SK-N-SH (cell line): ENCODE data around the gene GALNT13. TPM values are rescaled to one million over a fixed set of nuclear protein-coding genes. Genes with fewer than 3 reads are reported as not detected.

Experiments used
- CTCF ChIA-PET: fragments of 300-600, 350-600 bp; formaldehyde crosslinking; extraction: SDS; loops from one replicate; lab custom pipeline; 2021; lab: Yijun Ruan, JAX
- POLR2A ChIA-PET: fragments of 350-600 bp; sonication (Branson Sonifier 250); formaldehyde crosslinking; extraction: SDS; loops from one replicate; lab custom pipeline; 2020; ENCODE audit warnings: antibody characterized with exemption, inconsistent platforms; lab: Yijun Ruan, JAX
- DNase-seq: peaks from one replicate; pipeline ENCODE4 v3.0.0; 2012
- H2AFZ ChIP-seq: fragments of 200-600 bp; sonication (generic); 2 replicates; pipeline ENCODE4 v1.8.1; 2016; ENCODE audit warnings: antibody characterized with exemption, mild to moderate bottlenecking, low read depth
- H3F3A ChIP-seq: fragments of 200-600 bp; sonication (generic); replicated peaks from 2 replicates; pipeline ENCODE3; 2016; ENCODE audit warnings: antibody characterized with exemption, mild to moderate bottlenecking; ENCODE audit not compliant: insufficient read depth
- H3K27ac ChIP-seq, 2 experiments: fragments of 200-500 bp in 1 of 2; fragments of 200-600 bp in 1 of 2; sonication (Bioruptor generic) in 1 of 2; sonication (generic), shearing (Covaris generic) in 1 of 2; 2 replicates each; pipeline versions ENCODE4 v1.5.1 to v1.6.1; 2014 to 2016; ENCODE audit warnings: low read depth in 2 of 2, inconsistent platforms in 1 of 2, low read length in 1 of 2, mild to moderate bottlenecking in 1 of 2, mixed read lengths in 1 of 2
- H3K27me3 ChIP-seq: fragments of 200-600 bp; sonication (generic), shearing (Covaris generic); 2 replicates; pipeline ENCODE4 v1.6.1; 2016; ENCODE audit warnings: mixed run types; ENCODE audit not compliant: insufficient read depth
- H3K36me3 ChIP-seq, 2 experiments: fragments of 200-500 bp in 1 of 2; fragments of 200-600 bp in 1 of 2; sonication (Bioruptor generic) in 1 of 2; sonication (generic) in 1 of 2; replicated peaks in 1 of 2; 2 replicates each; pipeline versions ENCODE3 to v1.5.1; 2014 to 2016; ENCODE audit warnings: low read length in 1 of 2, mild to moderate bottlenecking in 1 of 2; ENCODE audit not compliant: insufficient read depth in 2 of 2, control insufficient read depth in 1 of 2
- H3K4me1 ChIP-seq, 2 experiments: fragments of 200-500 bp in 1 of 2; fragments of 200-600 bp in 1 of 2; sonication (Bioruptor generic) in 1 of 2; sonication (generic), shearing (Covaris generic) in 1 of 2; 2 replicates each; pipeline versions ENCODE4 v1.5.1 to v1.6.1; 2014 to 2016; ENCODE audit warnings: low read depth in 1 of 2, low read length in 1 of 2, mixed run types in 1 of 2; ENCODE audit not compliant: insufficient read depth in 2 of 2, control insufficient read depth in 1 of 2
- H3K4me2 ChIP-seq: fragments of 200-600 bp; sonication (generic), shearing (Covaris generic); 2 replicates; pipeline ENCODE4 v1.6.1; 2017; ENCODE audit warnings: mixed run types
- H3K4me3 ChIP-seq, 2 experiments: fragments of 200-500 bp in 1 of 2; fragments of 200-600 bp in 1 of 2; sonication (Bioruptor generic) in 1 of 2; sonication (generic), shearing (Covaris generic) in 1 of 2; 2 replicates each; pipeline versions ENCODE4 v1.5.1 to v1.8.1; 2014 to 2016; ENCODE audit warnings: low read depth in 2 of 2, inconsistent platforms in 1 of 2, low read length in 1 of 2, mild to moderate bottlenecking in 1 of 2, mixed read lengths in 1 of 2, moderate library complexity in 1 of 2
- H3K79me2 ChIP-seq: fragments of 200-600 bp; sonication (generic); 2 replicates; pipeline ENCODE4 v1.8.1; 2017; ENCODE audit warnings: mild to moderate bottlenecking; ENCODE audit not compliant: insufficient read depth
- H3K9ac ChIP-seq: fragments of 200-600 bp; sonication (generic); 2 replicates; pipeline ENCODE4 v1.6.1; 2017; ENCODE audit warnings: mixed run types
- H3K9me2 ChIP-seq: fragments of 200-600 bp; sonication (generic); 2 replicates; pipeline ENCODE4 v1.6.1; 2017; ENCODE audit warnings: mixed run types
- H3K9me3 ChIP-seq: fragments of 200-600 bp; sonication (generic); 2 replicates; pipeline ENCODE4 v1.6.1; 2017; ENCODE audit warnings: mixed run types, mild to moderate bottlenecking, moderate library complexity
- H4K20me1 ChIP-seq: fragments of 200-600 bp; sonication (generic); 2 replicates; pipeline ENCODE4 v1.6.1; 2017; ENCODE audit warnings: mild to moderate bottlenecking, mixed run types; ENCODE audit not compliant: insufficient read depth
- CHD2 ChIP-seq: fragments of 150-350 bp; IDR thresholded peaks from 2 replicates; pipeline ENCODE4 v1.6.1; 2018; ENCODE audit warnings: low read length; ENCODE audit not compliant: partially characterized antibody
- EZH2phosphoT487 ChIP-seq: fragments of 200-600 bp; sonication (generic); IDR thresholded peaks from 2 replicates; pipeline ENCODE4 v1.6.1; 2017; ENCODE audit warnings: low read depth, mixed run types, mild to moderate bottlenecking, antibody characterized with exemption, moderate library complexity, borderline replicate concordance
- FOSL2 ChIP-seq: IDR thresholded peaks from 2 replicates; pipeline ENCODE4 v1.4.0; 2012; ENCODE audit warnings: low read depth, mild to moderate bottlenecking, moderate library complexity, borderline replicate concordance
- GATA2 ChIP-seq: sonication (generic); formaldehyde crosslinking; IDR thresholded peaks from 2 replicates; pipeline ENCODE4 v1.5.0; 2020; ENCODE audit warnings: mild to moderate bottlenecking, missing genetic modification reagents
- MAX ChIP-seq: IDR thresholded peaks from 2 replicates; pipeline ENCODE4 v1.4.0; 2012; ENCODE audit warnings: low read depth
- NFIC ChIP-seq: IDR thresholded peaks from 2 replicates; pipeline ENCODE4 v1.4.0; 2012; ENCODE audit warnings: borderline replicate concordance
- NRF1 ChIP-seq: IDR thresholded peaks from 2 replicates; pipeline ENCODE4 v1.6.1; 2012; ENCODE audit warnings: low read depth, mild to moderate bottlenecking, low read length
- POLR2AphosphoS5 ChIP-seq: IDR thresholded peaks from 2 replicates; pipeline ENCODE4 v1.6.1; 2012; ENCODE audit warnings: low read depth, low read length
- RAD21 ChIP-seq: IDR thresholded peaks from 2 replicates; pipeline ENCODE4 v1.6.1; 2012; ENCODE audit warnings: mild to moderate bottlenecking, low read length
- RCOR1 ChIP-seq: fragments of 150-350 bp; IDR thresholded peaks from 2 replicates; pipeline ENCODE4 v1.6.1; 2017; ENCODE audit warnings: antibody characterized with exemption, low read length
- RFX5 ChIP-seq: IDR thresholded peaks from 2 replicates; pipeline ENCODE4 v1.6.1; 2012; ENCODE audit warnings: mild to moderate bottlenecking, improper control_type of control experiment, low read length
- TEAD4 ChIP-seq: IDR thresholded peaks from 2 replicates; pipeline ENCODE4 v1.4.0; 2012; ENCODE audit warnings: mild to moderate bottlenecking, borderline replicate concordance; ENCODE audit not compliant: insufficient read depth
- USF2 ChIP-seq: fragments of 150-350 bp; IDR thresholded peaks from 2 replicates; pipeline ENCODE4 v1.6.1; 2017; ENCODE audit warnings: antibody characterized with exemption, low read length, low read depth, borderline replicate concordance
- ZBTB33 ChIP-seq: IDR thresholded peaks from 2 replicates; pipeline ENCODE4 v1.4.0; 2012; ENCODE audit warnings: low read depth, borderline replicate concordance
- WGBS: methylation state at CpG from one replicate; pipeline ENCODE4 v1.1.6; 2017; ENCODE audit warnings: low lambda C conversion rate; 5-methylcytosine and 5-hydroxymethylcytosine counted together
- polyA plus RNA-seq, 3 experiments: library from polyadenylated mRNA; depleted of rRNA; stranded (reverse); fragments of >200 nt; gene quantifications; 2 replicates each; pipeline ENCODE4 v1.2.3, GENCODE V29; 2012

The GALNT13 gene
- polyA plus RNA-seq, 1 of the 3 experiments (the other 2 are of a cell fraction) = 0.33 TPM

- TF ChIP-seq FOSL2 = no peak
- TF ChIP-seq, all 33 proteins: peak for 0
Observed at GRCh38 chr2:154182008-154182407, 310.3 kb downstream of the GALNT13 start (continued).

- Histone ChIP-seq H3F3A (no peaks in the 10 kb centered on the region), H3K27ac (peak overlapping the region in 1 of 2 experiments; percentile 22; a peak in 2 of 4 replicates), H3K9ac (no peak overlapping the region), H3K4me2 (no peak overlapping the region), H3K36me3 (no peaks in the 10 kb centered on the region), H3K9me2 (no peaks in the 10 kb centered on the region)
- DNase-seq = no peak
- TF ChIP-seq NRF1 = no peak
- TF ChIP-seq MAX = no peak
- TF ChIP-seq ZBTB33 = no peak
- TF ChIP-seq TEAD4 = no peak
- TF ChIP-seq CHD2 = no peak
- TF ChIP-seq RAD21 = no peak
- no peak for TF ChIP-seq EZH2phosphoT487
- TF ChIP-seq RFX5 = no peak
- no peak for TF ChIP-seq NFIC
- TF ChIP-seq FOSL2 = no peak
- no peak for TF ChIP-seq POLR2AphosphoS5
- TF ChIP-seq USF2 = no peak
- no peak for TF ChIP-seq RCOR1
- TF ChIP-seq, all 33 proteins: peak for 0
- Histone ChIP-seq H4K20me1 (no peaks in the 10 kb centered on the region), H2AFZ (no peak overlapping the region), H3K79me2 (no peaks in the 10 kb centered on the region), H3K4me1 (no peaks in the 10 kb centered on the region; a peak in 1 of 4 replicates), H3K9me3 (0 out of 2 replicates have a peak, but pooled peaks cover 7% of the 10 kb centered on the region), H3K4me3 (no peak overlapping the region), H3K27me3 (no peaks in the 10 kb centered on the region)
- WGBS = 50% methylated on average over 2 of the region's 2 CpGs
- ChIA-PET POLR2A (no interaction called here), CTCF (no interaction called here)
Observed at GRCh38 chr2:154187948-154188347, 316.2 kb downstream of the GALNT13 start.

- Histone ChIP-seq H3K9ac (no peak overlapping the region), H2AFZ (no peak overlapping the region), H3K9me3 (0 out of 2 replicates have a peak, but pooled peaks cover 7% of the 10 kb centered on the region), H3K4me3 (no peak overlapping the region), H3K79me2 (no peaks in the 10 kb centered on the region), H3K4me2 (no peak overlapping the region), H3K9me2 (no peaks in the 10 kb centered on the region), H3K4me1 (no peaks in the 10 kb centered on the region; a peak in 1 of 4 replicates), H3K27ac (peak overlapping the region in 1 of 2 experiments; percentile 28; a peak in 1 of 4 replicates), H3K27me3 (no peaks in the 10 kb centered on the region), H3K36me3 (no peaks in the 10 kb centered on the region), H4K20me1 (no peaks in the 10 kb centered on the region), H3F3A (no peaks in the 10 kb centered on the region)
- POLR2A ChIA-PET = no interaction called here
- WGBS = 38% methylated on average over 2 of the region's 2 CpGs
- peak; percentile 8; the same call in 1 of the 2 replicates for TF ChIP-seq GATA2
- no peak for TF ChIP-seq MAX
- TF ChIP-seq RCOR1 = peak; percentile 62; the same call in 1 of the 2 replicates
- CTCF ChIA-PET = interaction anchor here (1.1 to 1.3 kb wide), 2 partner anchors 211 to 318 kb away, joined by 3 read pairs; partner anchors contain the start of gene GALNT13
- DNase-seq = peak; percentile 35
Observed at GRCh38 chr2:154189953-154190352, 318.2 kb downstream of the GALNT13 start.
